RCC 7860 (cell line): Measurements from ENCODE around the gene MUC6.

ENCODE experiments used
- DNase-seq: peaks from one replicate; pipeline ENCODE4 v3.0.0-alpha.2; 2015; ENCODE audit warnings: low spot score
- FAIRE-seq: peaks from 2 replicates; lab custom pipeline; 2012; peaks lifted over from hg19 to GRCh38; lab: Jason Lieb, UNC

Gene MUC6

DNA sequence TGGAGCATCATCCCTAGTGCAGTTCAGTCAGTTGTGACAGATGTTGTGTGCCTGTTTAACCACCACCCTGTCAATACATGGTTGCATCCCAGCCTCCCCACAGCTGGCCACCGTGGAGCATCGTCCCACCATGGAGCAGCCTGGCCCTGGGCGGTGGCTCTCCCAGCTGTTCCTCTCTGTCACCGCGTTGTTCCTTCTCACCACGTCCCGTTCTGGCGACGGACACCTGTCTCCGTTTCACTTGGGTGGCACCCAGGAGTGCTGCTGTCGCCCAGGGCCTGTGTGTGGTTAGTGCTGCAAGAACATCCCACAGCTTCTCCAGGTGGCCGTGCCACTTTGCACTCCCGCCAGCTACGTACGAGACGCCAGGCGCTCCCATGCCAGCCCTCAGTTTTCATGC is 26.5 kb downstream of the MUC6 start:
- FAIRE-seq, result no peak
- no peak for DNase-seq

GRCh38 chr11:1009371-1009770 is 27.1 kb downstream of the MUC6 start:
- no peak for FAIRE-seq
- no peak for DNase-seq

DNA sequence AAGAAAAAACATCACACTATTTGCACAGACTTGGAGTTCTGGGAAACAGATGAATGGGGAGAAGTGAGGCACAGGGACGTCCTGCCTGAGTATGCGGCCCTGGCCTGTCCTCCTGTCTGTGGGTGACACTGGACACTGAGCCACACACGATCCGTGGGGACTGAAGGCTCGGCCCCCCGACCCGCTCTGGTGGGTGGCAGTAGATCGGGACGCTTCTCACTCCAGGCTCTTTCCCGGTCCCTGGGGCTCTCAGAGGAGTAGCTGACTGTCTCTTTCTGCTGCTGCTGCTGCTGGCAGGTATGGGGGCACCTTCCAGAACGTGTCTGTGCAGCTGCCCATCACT is 27.7 kb downstream of the MUC6 start:
- FAIRE-seq (no peak), DNase-seq (no peak)

GRCh38 chr11:1008001-1008802 is 28.3 kb downstream of the MUC6 start:
- no peak for DNase-seq
- FAIRE-seq, result no peak

DNA sequence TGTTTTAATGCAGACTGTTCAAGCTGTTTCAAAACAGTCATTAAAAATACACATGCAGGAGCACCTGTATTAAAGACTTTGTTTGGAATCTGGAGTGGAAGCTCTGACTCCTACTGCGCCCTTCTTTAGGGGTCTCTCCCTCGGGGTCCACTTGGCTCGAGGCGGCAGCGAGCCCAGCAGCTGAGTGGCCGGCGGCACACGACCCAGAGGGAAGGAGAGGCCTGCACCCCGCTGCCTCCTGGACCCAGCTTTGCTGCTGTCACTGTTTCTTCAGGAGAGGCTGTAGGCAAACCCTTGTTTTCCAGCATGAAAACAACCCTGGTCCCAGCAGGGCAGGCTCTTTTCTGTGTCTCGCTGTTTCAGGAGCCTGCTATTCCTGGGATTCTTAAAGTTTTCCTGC is 29.2 kb downstream of the MUC6 start:
- DNase-seq (no peak), FAIRE-seq (no peak)

DNA sequence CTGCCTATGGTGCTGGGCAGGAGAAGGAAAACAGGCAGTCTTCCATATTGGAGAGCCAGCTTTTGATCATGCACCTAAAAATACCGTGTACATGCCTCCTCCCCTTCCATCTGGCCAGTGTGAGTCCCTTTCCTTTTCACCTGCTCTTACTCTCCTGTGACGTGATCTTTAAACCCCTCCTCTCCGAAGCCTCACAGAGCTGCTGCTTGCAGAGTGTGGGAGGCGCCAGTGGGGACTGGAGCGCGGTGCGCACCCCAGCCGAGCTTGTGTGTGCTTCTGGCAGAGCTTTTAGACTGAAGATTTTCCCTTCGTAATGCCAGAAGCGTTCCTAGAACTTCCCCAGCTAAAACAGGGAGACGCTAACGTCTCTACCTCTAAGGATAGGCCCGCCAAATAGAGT is 29.8 kb downstream of the MUC6 start:
- DNase-seq (no peak), FAIRE-seq (no peak)

DNA sequence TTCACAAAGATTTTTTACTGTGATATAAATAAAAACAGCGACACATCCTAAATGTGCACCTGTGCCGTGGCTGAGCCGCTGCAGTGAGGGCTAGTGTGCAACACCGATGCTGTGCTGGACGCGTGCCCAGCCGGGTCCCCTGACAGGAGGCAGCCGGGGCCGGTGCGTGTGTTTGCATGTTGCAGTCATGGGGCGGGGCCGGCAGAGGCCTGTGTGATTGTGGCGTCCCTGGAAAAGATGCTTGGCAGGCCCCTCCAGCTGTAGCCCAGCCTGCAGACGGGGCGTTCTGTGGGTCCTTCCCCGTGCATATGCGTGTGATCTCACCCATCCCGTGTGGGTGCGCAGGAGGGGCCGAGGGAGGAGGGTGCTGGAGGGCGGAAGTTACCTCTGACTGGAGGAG is 30.6 kb downstream of the MUC6 start:
- FAIRE-seq (no peak), DNase-seq (no peak)

DNA sequence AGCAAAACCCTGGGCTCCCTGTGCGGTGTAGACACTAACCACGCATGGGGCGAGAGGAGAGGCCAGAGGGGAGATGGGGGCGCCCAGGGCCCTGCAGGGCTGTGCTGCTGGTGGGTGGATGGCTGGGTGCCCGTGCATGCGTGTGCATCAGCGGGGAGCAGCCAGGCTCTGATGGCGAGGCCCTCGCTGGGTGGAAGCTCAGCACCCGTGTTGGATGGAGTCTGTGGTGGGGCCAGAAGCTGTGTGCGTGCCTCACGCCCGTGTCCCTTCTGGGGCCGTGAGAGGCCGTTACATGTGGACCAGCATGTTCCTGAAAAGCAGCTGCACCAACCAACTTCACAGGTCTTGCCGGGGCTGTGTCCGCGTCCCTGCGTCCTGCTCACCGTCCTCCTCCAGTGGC is 33.4 kb downstream of the MUC6 start:
- no peak for FAIRE-seq
- DNase-seq, result no peak

DNA sequence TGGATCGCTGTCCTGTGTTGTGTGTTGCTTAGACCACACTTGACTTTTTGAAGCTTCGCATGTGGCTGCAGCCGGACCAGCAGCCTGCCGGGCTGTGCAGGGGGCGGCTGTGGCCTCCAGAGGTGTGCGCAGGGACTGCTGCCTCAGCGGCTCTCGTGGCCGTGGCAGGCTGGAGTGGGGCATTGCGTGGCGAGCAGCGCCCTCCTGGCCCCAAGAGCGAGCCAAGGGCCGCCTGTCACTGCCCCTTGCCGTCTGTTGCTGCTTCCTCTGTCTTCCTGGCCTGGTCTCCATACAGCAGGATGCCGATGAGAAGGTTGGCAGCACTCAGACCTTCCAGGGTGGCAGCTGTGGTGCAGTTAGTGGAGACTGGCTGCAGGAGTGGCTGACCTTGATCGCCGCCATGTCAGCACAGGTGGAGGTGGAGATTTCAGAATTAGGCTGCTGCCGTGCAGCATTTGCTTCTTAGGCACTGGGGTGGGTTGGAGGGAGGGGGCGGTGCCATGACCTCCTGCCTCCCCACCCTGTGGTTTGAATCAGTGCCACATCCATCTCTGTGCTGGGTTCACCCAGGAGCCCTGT is 34.0 kb downstream of the MUC6 start:
- no peak for DNase-seq
- FAIRE-seq, result no peak

GRCh38 chr11:1001617-1002405 is 34.7 kb downstream of the MUC6 start:
- FAIRE-seq (no peak), DNase-seq (no peak)

- FAIRE-seq, result no peak
- DNase-seq, result no peak
Observed at GRCh38 chr11:1000357-1001278, 35.9 kb downstream of the MUC6 start.

DNA sequence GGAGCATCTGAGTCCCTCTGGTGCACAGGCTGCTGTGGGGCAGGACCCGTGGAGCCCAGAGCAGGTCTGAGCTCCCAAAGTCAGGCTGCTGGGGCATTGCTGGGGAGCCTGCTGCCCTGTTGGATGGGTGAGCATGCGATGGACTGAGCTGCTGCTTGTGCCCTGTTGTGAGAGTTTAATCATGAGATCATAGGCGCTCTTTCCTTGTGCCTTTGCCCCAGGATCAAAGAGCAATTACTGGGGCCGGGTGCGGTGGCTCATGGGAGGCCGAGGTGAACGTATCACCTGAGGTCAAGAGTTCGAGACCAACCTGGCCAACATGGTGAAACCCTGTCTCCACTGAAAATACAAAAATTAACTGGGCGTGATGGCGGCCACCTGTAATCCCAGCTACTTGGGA is 37.5 kb downstream of the MUC6 start:
- DNase-seq, result no peak
- no peak for FAIRE-seq

DNA sequence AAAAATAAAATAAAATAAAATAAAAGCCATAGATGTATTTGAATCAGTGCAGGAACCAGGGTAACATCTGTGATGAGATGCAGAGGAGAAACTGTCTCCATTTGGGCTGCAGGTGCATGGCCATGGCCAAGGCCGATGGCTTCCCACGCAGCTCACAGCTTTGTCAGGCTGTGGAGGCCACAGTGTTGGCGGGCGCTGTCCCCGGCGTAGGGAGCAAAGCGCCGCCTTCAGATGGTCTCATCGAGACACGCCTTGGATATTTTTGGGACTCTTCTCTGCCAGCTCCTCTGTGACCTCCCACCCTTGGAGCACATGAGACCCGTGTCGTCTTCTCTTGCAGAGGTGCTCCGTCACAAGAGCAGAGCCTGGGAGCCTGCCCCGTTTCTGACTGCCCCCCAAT is 38.6 kb downstream of the MUC6 start:
- DNase-seq, result no peak
- FAIRE-seq, result no peak

DNA sequence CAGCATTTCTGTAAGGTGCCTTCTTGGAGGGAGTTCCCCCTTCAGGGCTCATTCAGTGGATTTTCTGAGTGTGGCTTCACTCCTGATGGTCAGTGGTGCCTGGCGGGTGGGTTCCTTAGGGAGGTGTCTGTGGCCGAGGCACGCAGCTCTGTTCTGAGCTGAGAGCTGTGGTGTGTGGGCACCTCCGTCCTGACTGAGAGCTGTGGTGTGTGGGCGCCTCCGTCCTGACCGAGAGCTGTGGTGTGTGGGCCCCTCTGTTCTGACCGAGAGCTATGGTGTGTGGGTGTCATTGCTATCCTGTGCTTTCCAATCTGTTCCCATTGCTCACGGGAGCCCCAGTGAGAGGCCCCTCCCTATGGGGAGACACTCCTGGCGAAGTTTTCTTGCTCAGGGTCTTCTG is 39.8 kb downstream of the MUC6 start:
- no peak for DNase-seq
- no peak for FAIRE-seq

DNA sequence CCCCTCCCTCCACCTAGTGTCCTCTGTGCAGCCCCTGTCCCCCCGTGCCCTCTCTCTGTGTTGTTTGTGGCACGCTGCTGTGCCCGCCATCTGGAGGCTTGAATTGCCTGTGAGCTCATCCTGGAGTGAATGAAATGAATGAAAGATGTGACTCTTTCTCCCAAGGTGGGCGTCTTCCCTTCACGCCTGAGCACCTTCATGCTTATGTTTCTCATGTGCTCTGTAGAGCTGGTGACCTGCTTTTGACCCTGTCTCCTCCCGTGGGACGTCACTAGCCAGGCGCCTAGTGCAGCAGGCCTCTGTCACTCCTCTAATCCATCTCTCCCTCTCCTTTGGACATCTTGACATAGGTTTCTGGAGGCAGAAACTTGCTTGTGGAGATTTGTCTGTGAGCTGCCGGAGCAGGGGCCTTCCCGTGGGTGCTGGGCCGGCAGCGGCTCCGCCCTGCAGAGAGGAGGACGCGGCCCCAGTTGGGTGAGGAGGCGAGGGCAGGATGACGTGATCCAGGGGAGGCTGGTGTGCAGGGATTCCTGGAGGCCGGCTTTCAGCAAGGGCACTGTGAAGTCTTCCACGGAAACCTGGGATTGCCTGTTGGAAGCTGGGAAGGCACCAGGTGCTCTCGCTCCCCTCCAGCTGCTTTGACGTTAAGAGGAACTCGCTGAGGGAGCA is 40.6 kb downstream of the MUC6 start:
- DNase-seq, result peak; percentile 93

GRCh38 chr11:995044-995751 is 41.3 kb downstream of the MUC6 start:
- FAIRE-seq (no peak), DNase-seq (no peak)

More for the DNA sequence above, 40.6 kb downstream of the MUC6 start:
- peak; percentile 65 for FAIRE-seq

GRCh38 chr11:993632-994167 is 42.8 kb downstream of the MUC6 start:
- DNase-seq, result no peak
- no peak for FAIRE-seq

- no peak for DNase-seq
- no peak for FAIRE-seq
Observed at GRCh38 chr11:992577-992976, 43.9 kb downstream of the MUC6 start.

DNA sequence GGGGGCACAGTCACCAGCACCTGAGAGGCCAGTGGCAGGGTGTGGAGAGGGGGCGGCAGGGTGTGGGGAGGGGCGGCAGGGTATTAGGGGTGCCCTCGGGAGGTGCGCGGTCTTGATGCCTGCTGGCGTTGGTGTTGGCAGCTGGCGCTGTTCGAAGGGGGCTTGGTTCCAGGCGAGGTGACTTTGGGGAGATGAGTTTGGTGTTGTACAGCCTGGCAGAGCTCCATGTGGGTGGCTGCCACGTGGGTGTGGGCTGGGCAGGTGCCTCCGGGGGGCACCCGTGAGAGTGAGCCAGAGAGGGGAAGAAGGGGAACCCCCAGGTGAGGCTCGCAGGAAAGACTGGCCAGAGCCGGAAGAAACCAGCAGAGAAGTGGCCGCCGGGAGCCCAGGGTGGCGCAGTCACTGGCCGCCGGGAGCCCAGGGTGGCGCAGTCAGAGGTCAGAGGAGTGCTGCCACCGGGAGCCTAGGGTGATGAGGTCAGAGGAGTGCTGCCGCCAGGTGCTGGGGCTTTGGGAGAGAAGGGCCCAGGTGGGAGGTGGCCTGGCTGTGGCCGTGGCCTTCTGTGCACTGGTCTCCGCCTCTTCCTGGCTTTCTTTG is 44.7 kb downstream of the MUC6 start:
- no peak for DNase-seq
- no peak for FAIRE-seq
